Measurements from ENCODE around the gene SEBOX.

Gene SEBOX

DNA sequence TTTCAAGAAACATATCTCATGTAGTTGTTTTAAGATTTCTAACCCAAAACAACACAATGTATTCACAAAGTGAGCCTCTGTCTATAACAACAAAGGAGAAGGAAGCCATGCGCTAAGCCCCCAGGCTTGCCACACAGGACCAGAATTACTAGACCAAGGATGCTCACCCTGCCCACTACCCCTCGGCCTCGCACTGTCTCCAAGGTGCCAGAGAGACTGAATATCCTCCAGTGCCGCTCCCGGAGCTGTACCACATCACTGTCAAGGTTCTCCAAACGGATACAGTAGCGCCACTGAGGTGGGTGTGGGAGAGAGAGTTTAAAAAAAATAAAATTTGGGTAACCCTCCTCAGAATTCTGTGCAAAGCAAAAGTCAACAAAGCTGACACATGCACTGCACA is 14.7 kb downstream of the SEBOX start:
- TF ChIP-seq, protein P1, sequence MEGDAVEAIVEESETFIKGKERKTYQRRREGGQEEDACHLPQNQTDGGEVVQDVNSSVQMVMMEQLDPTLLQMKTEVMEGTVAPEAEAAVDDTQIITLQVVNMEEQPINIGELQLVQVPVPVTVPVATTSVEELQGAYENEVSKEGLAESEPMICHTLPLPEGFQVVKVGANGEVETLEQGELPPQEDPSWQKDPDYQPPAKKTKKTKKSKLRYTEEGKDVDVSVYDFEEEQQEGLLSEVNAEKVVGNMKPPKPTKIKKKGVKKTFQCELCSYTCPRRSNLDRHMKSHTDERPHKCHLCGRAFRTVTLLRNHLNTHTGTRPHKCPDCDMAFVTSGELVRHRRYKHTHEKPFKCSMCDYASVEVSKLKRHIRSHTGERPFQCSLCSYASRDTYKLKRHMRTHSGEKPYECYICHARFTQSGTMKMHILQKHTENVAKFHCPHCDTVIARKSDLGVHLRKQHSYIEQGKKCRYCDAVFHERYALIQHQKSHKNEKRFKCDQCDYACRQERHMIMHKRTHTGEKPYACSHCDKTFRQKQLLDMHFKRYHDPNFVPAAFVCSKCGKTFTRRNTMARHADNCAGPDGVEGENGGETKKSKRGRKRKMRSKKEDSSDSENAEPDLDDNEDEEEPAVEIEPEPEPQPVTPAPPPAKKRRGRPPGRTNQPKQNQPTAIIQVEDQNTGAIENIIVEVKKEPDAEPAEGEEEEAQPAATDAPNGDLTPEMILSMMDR (IDR thresholded peaks at IDR 0.05; ENCODE audit: low read depth, low read length, missing control alignments), result no peak
- in situ Hi-C loops (cut with HindIII; ENCODE audit: low sequenced_read_pairs), result no loop called here
- no peak overlapping the region for H3K4me3 ChIP-seq (ENCODE audit: low read depth, low read length)
- DNase-seq (ENCODE audit: low read depth), result no peak

DNA sequence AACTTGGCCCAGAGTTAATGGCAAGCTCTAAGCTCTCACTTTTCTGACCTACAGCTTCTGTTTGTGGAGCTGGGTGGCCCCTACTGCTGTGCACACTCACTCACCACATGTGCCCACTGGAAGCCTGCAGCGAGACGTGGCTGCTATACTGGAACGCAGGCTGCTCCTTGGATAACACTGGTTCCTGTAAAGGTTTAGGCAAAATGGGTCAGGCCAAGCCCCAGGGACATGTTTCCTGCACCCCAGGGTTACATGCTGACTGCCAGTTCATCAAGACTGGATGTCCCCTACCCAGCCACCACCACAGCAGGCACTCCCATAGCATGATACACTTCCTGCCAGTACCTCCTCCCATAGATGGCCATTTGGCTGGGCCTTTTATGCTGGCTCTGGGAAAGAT is 16.0 kb downstream of the SEBOX start:
- TF ChIP-seq, protein P1 (IDR thresholded peaks at IDR 0.05; ENCODE audit: low read depth, low read length, missing control alignments), result no peak
- H3K4me3 ChIP-seq (ENCODE audit: low read depth, low read length), result no peak overlapping the region
- in situ Hi-C loops (cut with HindIII; ENCODE audit: low sequenced_read_pairs), result no loop called here
- DNase-seq (ENCODE audit: low read depth), result no peak

DNA sequence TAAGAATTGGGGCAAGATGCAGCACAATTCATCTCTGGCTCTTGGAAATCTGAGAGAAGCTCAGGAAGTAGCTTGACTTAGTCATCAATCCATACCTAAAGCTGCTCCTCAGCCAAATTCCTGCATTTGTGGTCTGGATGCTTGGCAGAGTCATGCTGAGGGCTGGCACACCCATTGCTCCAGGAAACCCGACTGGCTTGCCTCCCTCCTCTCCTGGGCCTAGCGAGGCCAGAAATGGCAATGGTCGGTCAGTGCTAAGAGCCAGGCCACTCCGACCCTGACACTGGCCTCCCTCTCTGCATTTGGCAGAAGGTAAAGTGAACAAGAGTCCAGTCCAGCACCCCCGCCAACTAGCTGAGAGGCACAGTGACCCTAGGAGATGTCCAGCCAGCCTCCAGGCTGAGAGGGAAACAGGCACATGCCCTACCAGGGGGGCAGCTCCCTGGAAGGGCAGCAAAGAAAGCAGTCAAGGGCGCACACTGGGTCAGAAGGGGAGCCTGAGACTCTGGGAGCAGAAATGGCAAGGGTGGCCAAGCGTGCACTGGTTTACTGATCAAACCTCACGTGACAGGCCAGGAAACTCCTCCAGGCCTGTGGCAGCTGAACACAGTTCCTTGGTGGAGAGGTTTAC is 17.6 kb downstream of the SEBOX start:
- no peak overlapping the region for H3K4me3 ChIP-seq (ENCODE audit: low read depth, low read length)
- peak; percentile 94 for DNase-seq (ENCODE audit: low read depth)
- in situ Hi-C loops (cut with HindIII; ENCODE audit: low sequenced_read_pairs), result no loop called here
- TF ChIP-seq, protein P1 (IDR thresholded peaks at IDR 0.05; ENCODE audit: low read depth, low read length, missing control alignments), result no peak

DNA sequence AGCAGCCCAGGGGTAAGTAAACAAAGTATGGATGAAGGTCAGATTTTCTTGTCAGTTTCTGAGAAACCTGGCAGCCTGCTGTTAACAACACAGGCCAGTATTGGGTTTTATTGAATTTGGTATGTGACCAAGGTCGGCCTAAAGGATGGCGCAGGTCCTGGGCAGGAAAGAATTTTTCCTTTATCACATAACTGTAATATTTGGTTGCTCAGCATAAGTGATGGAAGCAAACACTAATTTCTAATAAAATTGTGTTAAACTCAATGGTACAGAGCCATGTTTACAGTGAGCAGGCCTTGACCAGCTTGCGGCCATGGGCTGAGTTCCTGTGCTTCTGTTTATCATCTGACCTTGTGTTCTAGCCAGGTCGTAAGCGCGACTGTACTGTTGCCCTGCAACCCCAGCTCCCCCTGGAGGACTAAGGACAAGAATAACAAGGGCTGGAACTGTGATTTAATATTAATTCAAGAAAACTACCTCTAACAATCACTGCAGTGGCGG is 18.2 kb downstream of the SEBOX start:
- TF ChIP-seq, protein P1 (IDR thresholded peaks at IDR 0.05; ENCODE audit: low read depth, low read length, missing control alignments), result peak; percentile 29
- H3K4me3 ChIP-seq (ENCODE audit: low read depth, low read length), result no peak overlapping the region
- no peak for DNase-seq (ENCODE audit: low read depth)
- in situ Hi-C loops (cut with HindIII; ENCODE audit: low sequenced_read_pairs), result no loop called here

DNA sequence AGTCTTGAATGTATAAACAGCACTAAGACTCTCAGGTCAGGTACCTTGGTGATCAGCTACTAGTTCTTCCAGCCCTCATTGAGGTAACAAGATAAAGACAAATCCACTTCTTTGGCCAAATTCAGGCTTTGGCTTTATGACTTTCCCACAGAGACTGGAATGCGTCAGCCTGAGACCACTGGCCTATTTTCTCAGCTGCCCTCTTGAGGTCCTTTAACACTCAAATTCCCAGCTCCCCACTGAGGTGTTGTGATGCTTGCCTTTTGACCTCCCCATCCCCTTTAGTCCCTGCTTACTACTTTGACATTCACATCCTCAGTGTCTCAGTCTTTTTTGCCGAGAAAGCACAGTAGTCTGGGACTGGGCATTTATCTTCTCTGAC is 18.8 kb downstream of the SEBOX start:
- no peak overlapping the region for H3K4me3 ChIP-seq (ENCODE audit: low read depth, low read length)
- in situ Hi-C loops (cut with HindIII; ENCODE audit: low sequenced_read_pairs), result no loop called here
- DNase-seq (ENCODE audit: low read depth), result peak; percentile 79
- TF ChIP-seq, protein P1 (IDR thresholded peaks at IDR 0.05; ENCODE audit: low read depth, low read length, missing control alignments), result no peak

DNA sequence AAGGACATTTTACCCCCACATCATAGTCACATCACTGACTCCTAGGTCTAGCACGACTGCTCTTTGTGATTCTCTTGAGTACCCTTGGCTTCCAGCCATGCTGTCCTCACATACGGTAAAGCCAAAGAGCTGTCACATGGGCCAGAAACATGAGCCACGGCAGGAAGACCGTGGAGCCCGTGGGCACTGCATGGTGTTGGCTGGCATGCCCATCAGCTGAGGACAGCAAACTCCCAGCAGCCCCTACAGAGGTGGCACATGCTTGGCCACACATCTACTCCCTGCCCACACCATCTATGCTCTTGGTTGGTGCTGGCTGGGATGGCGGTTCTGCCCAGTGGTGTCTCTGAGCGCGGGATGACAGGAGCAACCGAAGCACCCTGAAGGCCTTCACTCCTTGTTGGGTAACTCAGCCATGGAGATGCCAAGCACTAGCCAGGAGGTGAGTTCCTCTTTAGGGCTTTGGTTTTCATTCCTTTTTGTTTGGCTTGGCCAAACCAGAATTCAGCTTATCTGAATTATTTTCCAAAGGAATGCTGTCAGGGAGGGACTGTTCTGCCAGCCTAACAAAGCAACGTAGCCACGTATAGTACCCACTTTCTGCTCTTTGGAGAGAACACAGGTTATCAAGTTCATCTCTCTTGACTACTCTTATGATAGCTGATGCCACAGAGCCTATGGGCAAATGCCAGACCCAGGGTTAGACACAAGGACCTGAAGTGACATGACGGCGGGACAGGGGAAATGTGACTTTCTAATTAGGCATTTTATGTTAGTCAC is 19.4 kb downstream of the SEBOX start:
- in situ Hi-C loops (cut with HindIII; ENCODE audit: low sequenced_read_pairs), result no loop called here
- TF ChIP-seq, protein P1 (IDR thresholded peaks at IDR 0.05; ENCODE audit: low read depth, low read length, missing control alignments), result no peak
- DNase-seq (ENCODE audit: low read depth), result no peak
- H3K4me3 ChIP-seq (ENCODE audit: low read depth, low read length), result no peak overlapping the region

Measured in astrocyte of the cerebellum (primary cell).